ENCODE results near the gene TNF. TPM values are rescaled to one million over a fixed set of nuclear protein-coding genes. Genes with fewer than 3 reads are reported as not detected.

Gene TNF
- total RNA-seq, 2 donors from 2014 or later = 28.9 to 33.6 TPM

DNA sequence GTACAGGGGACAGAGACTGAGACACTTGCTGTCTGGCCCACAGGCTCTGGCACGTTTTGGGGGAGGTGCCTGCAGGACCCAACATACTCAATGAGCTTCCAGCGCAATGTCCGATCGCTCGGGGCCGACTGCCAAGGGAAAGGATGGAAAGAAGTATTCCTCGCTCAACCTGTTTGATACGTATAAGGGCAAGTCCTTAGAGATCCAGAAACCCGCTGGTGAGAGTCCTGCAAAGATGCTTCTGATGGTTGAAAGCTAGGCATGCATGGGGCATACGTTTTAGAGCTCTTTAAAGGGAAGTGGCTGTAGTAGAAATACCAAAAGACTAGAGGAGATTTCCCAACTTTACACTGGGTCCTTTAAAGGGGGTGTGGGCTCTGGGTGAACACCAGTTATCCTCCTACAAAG is 47.3 kb downstream of the TNF start:
- no peaks in the 10 kb centered on the region for H3K9me3 ChIP-seq (ENCODE audit: control insufficient read depth, low read length, poor library complexity, severe bottlenecking)
- DNase-seq (no peak), ATAC-seq (no peak)
- peaks cover 14% of the 10 kb centered on the region for H3K36me3 Mint-ChIP-seq (ENCODE audit: low read depth)
- no peaks in the 10 kb centered on the region for H3K27me3 Mint-ChIP-seq
- peaks cover 32% of the 10 kb centered on the region for H3K4me1 Mint-ChIP-seq
- peak overlapping the region; percentile 31 for H3K4me3 Mint-ChIP-seq
- H3K27ac Mint-ChIP-seq = peak overlapping the region; percentile 95

DNA sequence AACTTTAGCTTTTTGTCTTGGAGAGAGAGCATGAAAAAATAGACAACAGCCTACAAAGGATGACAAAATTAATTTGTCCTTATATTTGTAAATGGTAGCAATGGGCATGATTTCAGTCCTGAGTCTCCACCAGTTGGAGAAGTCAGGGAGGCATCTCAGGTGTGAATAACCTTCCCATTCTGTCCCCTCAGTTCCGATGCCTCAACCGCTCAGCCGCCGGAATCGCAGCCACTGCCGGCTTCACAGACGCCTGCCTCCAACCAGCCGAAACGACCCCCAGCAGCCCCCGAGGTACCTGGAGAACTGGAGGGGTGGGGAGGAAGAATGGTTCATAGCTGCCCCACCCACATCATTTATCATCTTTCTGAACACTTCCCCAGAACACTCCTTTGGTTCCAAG is 48.7 kb downstream of the TNF start:
- peaks cover 14% of the 10 kb centered on the region for H3K36me3 Mint-ChIP-seq (ENCODE audit: low read depth)
- H3K4me3 Mint-ChIP-seq = no peak overlapping the region

DNA sequence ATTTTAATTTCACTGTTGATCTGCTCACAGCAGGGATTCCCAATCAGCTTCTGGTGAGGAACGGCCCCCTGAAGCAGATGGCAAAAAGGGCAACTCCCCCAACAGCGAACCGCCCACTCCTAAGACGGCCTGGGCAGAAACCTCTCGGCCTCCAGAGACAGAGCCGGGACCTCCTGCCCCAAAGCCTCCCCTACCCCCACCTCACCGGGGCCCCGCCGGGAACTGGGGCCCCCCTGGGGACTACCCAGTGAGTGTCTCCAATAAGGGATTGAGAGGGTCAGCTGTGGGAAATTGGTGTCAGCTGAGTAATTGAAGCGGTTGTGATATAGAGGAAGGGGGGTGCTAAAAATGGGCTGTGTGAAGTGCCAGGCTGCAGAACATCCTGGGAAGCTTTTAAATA is 51.6 kb downstream of the TNF start:
- Mint-ChIP-seq H3K27ac (peak overlapping the region; percentile 87), H3K4me1 (peaks cover 27% of the 10 kb centered on the region), H3K4me3 (no peak overlapping the region), H3K36me3 (ENCODE audit: low read depth) (peaks cover 16% of the 10 kb centered on the region), H3K27me3 (no peaks in the 10 kb centered on the region)
- no peak for ATAC-seq
- DNase-seq = no peak
- H3K9me3 ChIP-seq (ENCODE audit: control insufficient read depth, low read length, poor library complexity, severe bottlenecking) = no peaks in the 10 kb centered on the region

More for the DNA sequence above, 48.7 kb downstream of the TNF start:
- no peaks in the 10 kb centered on the region for H3K9me3 ChIP-seq (ENCODE audit: control insufficient read depth, low read length, poor library complexity, severe bottlenecking)
- no peak for ATAC-seq
- Mint-ChIP-seq H3K27ac (peak overlapping the region; percentile 34), H3K4me1 (peaks cover 33% of the 10 kb centered on the region), H3K27me3 (no peaks in the 10 kb centered on the region)
- no peak for DNase-seq

DNA sequence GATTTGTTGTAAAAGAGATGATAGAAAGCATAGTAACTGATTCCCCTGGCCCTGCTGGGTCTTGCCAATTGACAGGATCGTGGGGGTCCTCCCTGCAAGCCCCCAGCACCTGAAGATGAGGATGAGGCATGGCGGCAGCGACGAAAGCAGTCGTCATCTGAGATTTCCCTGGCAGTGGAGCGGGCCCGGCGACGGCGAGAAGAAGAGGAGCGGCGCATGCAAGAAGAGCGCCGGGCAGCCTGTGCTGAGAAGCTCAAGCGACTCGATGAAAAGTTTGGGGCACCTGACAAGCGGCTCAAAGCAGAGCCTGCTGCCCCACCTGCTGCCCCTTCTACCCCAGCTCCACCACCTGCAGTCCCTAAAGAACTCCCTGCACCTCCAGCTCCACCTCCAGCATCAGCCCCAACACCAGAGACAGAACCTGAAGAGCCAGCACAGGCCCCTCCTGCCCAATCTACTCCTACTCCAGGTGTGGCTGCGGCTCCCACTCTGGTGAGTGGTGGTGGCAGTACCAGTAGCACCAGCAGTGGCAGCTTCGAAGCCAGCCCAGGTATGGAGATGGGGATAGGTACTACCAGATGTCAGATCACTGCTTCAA is 52.4 kb downstream of the TNF start:
- ATAC-seq (no peak), DNase-seq (no peak)
- Mint-ChIP-seq H3K4me3 (no peak overlapping the region), H3K27ac (peak overlapping the region; percentile 87), H3K4me1 (peaks cover 19% of the 10 kb centered on the region), H3K36me3 (ENCODE audit: low read depth) (peaks cover 18% of the 10 kb centered on the region), H3K27me3 (no peaks in the 10 kb centered on the region)
- H3K9me3 ChIP-seq (ENCODE audit: control insufficient read depth, low read length, poor library complexity, severe bottlenecking) = no peaks in the 10 kb centered on the region

Other genes with a start within 250 kb of the TNF start
- 1,000 to 10,000 TPM; 7,013 to 7,159 TPM for gene HLA-B, start 218.4 kb upstream of the TNF start, total RNA-seq
- gene MICA, start 172.0 kb upstream of the TNF start, total RNA-seq = 10 to 100 TPM; 11.2 to 11.5 TPM
- 10 to 100 TPM; 16.5 to 17.6 TPM for gene MICB, start 77.4 kb upstream of the TNF start, total RNA-seq
- gene MCCD1, start 46.6 kb upstream of the TNF start, total RNA-seq = not detected
- gene DDX39B, start 33.6 kb upstream of the TNF start, total RNA-seq = 100 to 1,000 TPM; 496 to 507 TPM
- gene ATP6V1G2, start 29.0 kb upstream of the TNF start, total RNA-seq = 1 to 10 TPM; 1.4 to 2.0 TPM
- gene NFKBIL1, start 28.0 kb upstream of the TNF start, total RNA-seq = 1 to 10 TPM; 5.5 to 6.4 TPM
- 10 to 100 TPM; 19.9 to 26.0 TPM for gene LTA, start 3.3 kb upstream of the TNF start, total RNA-seq
- gene LTB, start 6.9 kb downstream of the TNF start, total RNA-seq = 100 to 1,000 TPM; 791 to 891 TPM
- 10 to 100 TPM; 30.6 to 42.6 TPM for gene LST1, start 10.7 kb downstream of the TNF start, total RNA-seq
- 1 to 10 TPM; 5.7 to 8.2 TPM for gene NCR3, start 17.4 kb downstream of the TNF start, total RNA-seq
- gene AIF1, start 39.7 kb downstream of the TNF start, total RNA-seq = 10 to 100 TPM in 1 of 2 donors, 1 to 10 TPM in 1; 8.1 to 13.2 TPM
- gene PRRC2A, start 45.1 kb downstream of the TNF start, total RNA-seq = 100 to 1,000 TPM; 210 to 213 TPM
- 100 to 1,000 TPM; 229 to 233 TPM for gene BAG6, start 77.1 kb downstream of the TNF start, total RNA-seq
- gene APOM, start 80.3 kb downstream of the TNF start, total RNA-seq = 1 to 10 TPM; 2.9 to 4.0 TPM
- gene C6orf47, start 85.2 kb downstream of the TNF start, total RNA-seq = 10 to 100 TPM; 13.3 to 16.9 TPM
- 10 to 100 TPM in 1 of 2 donors, 1 to 10 TPM in 1; 9.2 to 11.9 TPM for gene GPANK1, start 89.4 kb downstream of the TNF start, total RNA-seq
- gene CSNK2B, start 90.5 kb downstream of the TNF start, total RNA-seq = 100 to 1,000 TPM; 104 to 107 TPM
- 10 to 100 TPM; 27.6 to 32.7 TPM for gene LY6G5B, start 94.4 kb downstream of the TNF start, total RNA-seq
- gene LY6G5C, start 105.5 kb downstream of the TNF start, total RNA-seq = 1 to 10 TPM; 3.8 to 4.6 TPM
- 10 to 100 TPM; 57.8 to 75.1 TPM for gene ABHD16A, start 127.8 kb downstream of the TNF start, total RNA-seq
- gene LY6G6F, start 131.3 kb downstream of the TNF start, total RNA-seq = 10 to 100 TPM in 1 of 2 donors, 1 to 10 TPM in 1; 1.6 to 29.1 TPM
- gene LY6G6D, start 139.8 kb downstream of the TNF start, total RNA-seq = not detected
- not detected for gene LY6G6C, start 146.2 kb downstream of the TNF start, total RNA-seq
- 100 to 1,000 TPM in 1 of 2 donors, 1 to 10 TPM in 1; 3.4 to 129 TPM for gene MPIG6B, start 147.8 kb downstream of the TNF start, total RNA-seq
- gene DDAH2, start 153.7 kb downstream of the TNF start, total RNA-seq = 1 to 10 TPM; 4.7 to 7.3 TPM
- 100 to 1,000 TPM; 145 to 152 TPM for gene CLIC1, start 161.0 kb downstream of the TNF start, total RNA-seq
- 10 to 100 TPM; 12.9 to 18.3 TPM for gene MSH5, start 164.4 kb downstream of the TNF start, total RNA-seq
- 1 to 10 TPM; 3.6 to 4.2 TPM for gene SAPCD1, start 187.1 kb downstream of the TNF start, total RNA-seq
- gene VWA7, start 201.8 kb downstream of the TNF start, total RNA-seq = 1 to 10 TPM; 2.8 to 2.9 TPM
- gene VARS1, start 220.2 kb downstream of the TNF start, total RNA-seq = 10 to 100 TPM; 58.0 to 73.7 TPM
- gene LSM2, start 231.4 kb downstream of the TNF start, total RNA-seq = 10 to 100 TPM; 20.9 to 22.5 TPM
- 1 to 10 TPM; 3.4 to 3.5 TPM for gene HSPA1L, start 239.7 kb downstream of the TNF start, total RNA-seq
- gene HSPA1A, start 240.0 kb downstream of the TNF start, total RNA-seq = 10 to 100 TPM; 15.1 to 20.2 TPM